Keratinocyte (primary cell): ENCODE data around the gene ZNF488. TPM values are rescaled to one million over a fixed set of nuclear protein-coding genes. Genes with fewer than 3 reads are reported as not detected.

ENCODE experiments used
- DNase-seq: peaks from one replicate; pipeline ENCODE4 v3.0.0-alpha.2; 2011; ENCODE audit warnings: low read depth, missing footprints, low spot score
- FAIRE-seq: peaks from 2 replicates; lab custom pipeline; 2011; peaks lifted over from hg19 to GRCh38; lab: Jason Lieb, UNC
- H2AFZ ChIP-seq: 2 replicates; pipeline ENCODE4 v1.6.0; 2012; ENCODE audit warnings: low read length, control low read depth, inconsistent platforms; ENCODE audit not compliant: control insufficient read depth
- H3K27ac ChIP-seq: 2 replicates; pipeline ENCODE4 v1.5.1; 2011; ENCODE audit warnings: low read length; ENCODE audit not compliant: control insufficient read depth, insufficient read depth
- H3K27me3 ChIP-seq: 3 replicates; pipeline ENCODE4 v1.6.0; 2011; ENCODE audit warnings: low read length; ENCODE audit not compliant: control insufficient read depth, insufficient read depth; ENCODE audit errors: extremely low read depth
- H3K36me3 ChIP-seq, 2 experiments: 2 replicates in 1 of 2; 3 replicates in 1 of 2; pipeline ENCODE4 v1.5.1; 2011; ENCODE audit warnings: low read length in 2 of 2, mild to moderate bottlenecking in 1 of 2; ENCODE audit not compliant: control insufficient read depth in 2 of 2, insufficient read depth in 2 of 2; ENCODE audit errors: extremely low read depth in 1 of 2
- H3K4me1 ChIP-seq: 3 replicates; pipeline ENCODE4 v1.5.1; 2011; ENCODE audit warnings: low read length; ENCODE audit not compliant: control insufficient read depth, insufficient read depth; ENCODE audit errors: extremely low read depth
- H3K4me2 ChIP-seq: 3 replicates; pipeline ENCODE4 v1.6.0; 2011; ENCODE audit warnings: low read depth, low read length; ENCODE audit not compliant: control insufficient read depth, insufficient read depth; ENCODE audit errors: extremely low read depth
- H3K4me3 ChIP-seq, 3 experiments: fragments of 200-600 bp in 1 of 3; sonication (generic) in 1 of 3; 2 replicates in 2 of 3; 3 replicates in 1 of 3; pipeline ENCODE4 v1.5.1; 2011 to 2016; ENCODE audit warnings: low read length in 3 of 3, mild to moderate bottlenecking in 3 of 3, control low read depth in 2 of 3, inconsistent platforms in 1 of 3, low read depth in 1 of 3, mixed read lengths in 1 of 3, mixed run types in 1 of 3, moderate library complexity in 1 of 3; ENCODE audit not compliant: control insufficient read depth in 2 of 3, insufficient read depth in 2 of 3; ENCODE audit errors: extremely low read depth in 1 of 3
- H3K79me2 ChIP-seq: 2 replicates; pipeline ENCODE4 v1.6.0; 2012; ENCODE audit warnings: low read length; ENCODE audit not compliant: control insufficient read depth, insufficient read depth
- H3K9ac ChIP-seq: 3 replicates; pipeline ENCODE4 v1.6.0; 2011; ENCODE audit warnings: low read length; ENCODE audit not compliant: control insufficient read depth, insufficient read depth; ENCODE audit errors: extremely low read depth
- H3K9me1 ChIP-seq: 3 replicates; pipeline ENCODE4 v1.6.0; 2011; ENCODE audit warnings: low read length; ENCODE audit not compliant: control insufficient read depth, insufficient read depth; ENCODE audit errors: extremely low read depth
- H3K9me3 ChIP-seq: 2 replicates; pipeline ENCODE4 v1.5.1; 2012; ENCODE audit warnings: low read depth, low read length; ENCODE audit not compliant: control insufficient read depth
- H4K20me1 ChIP-seq: 3 replicates; pipeline ENCODE4 v1.6.0; 2011; ENCODE audit warnings: low read length; ENCODE audit not compliant: control insufficient read depth, insufficient read depth; ENCODE audit errors: extremely low read depth
- CTCF ChIP-seq, 3 experiments: IDR thresholded peaks in 1 of 3; conservative IDR thresholded peaks in 1 of 3; optimal IDR thresholded peaks in 1 of 3; 2 replicates in 2 of 3; 3 replicates in 1 of 3; pipeline versions ENCODE3 to v1.5.1; 2011; ENCODE audit warnings: low read length in 3 of 3, mild to moderate bottlenecking in 3 of 3, moderate library complexity in 2 of 3, control low read depth in 1 of 3, inconsistent platforms in 1 of 3; ENCODE audit not compliant: insufficient read depth in 2 of 3; ENCODE audit errors: extremely low read depth in 1 of 3
- EZH2 ChIP-seq: IDR thresholded peaks from one replicate; pipeline ENCODE4 v1.6.1; 2012; ENCODE audit warnings: inconsistent platforms, mild to moderate bottlenecking, low read length, moderate library complexity
- dilution Hi-C: fragments of 300-500 bp; cut with MboI; formaldehyde crosslinking; loops from one replicate; pipeline ENCODE4 v1.7.0; 2020; ENCODE audit warnings: low sequenced_read_pairs; ENCODE audit not compliant: extremely low pct_ligation_motif_present
- polyA plus RNA-seq, 5 experiments: library from polyadenylated mRNA; depleted of rRNA in 3 of 5; stranded (reverse) in 3 of 5; stranded (forward) in 1 of 5; unstranded in 1 of 5; fragments of >200 nt; gene quantifications; 1 replicate in 1 of 5; 2 replicates in 3 of 5; 3 replicates in 1 of 5; pipeline versions ENCODE4 v1.2.1 to v1.2.3, GENCODE V29; 2011 to 2012; ENCODE audit warnings: missing spikeins in 2 of 5, low read depth in 1 of 5, low replicate concordance in 1 of 5

Gene ZNF488
- polyA plus RNA-seq, 1 donor (not counting 4 experiments of a cell fraction or from before 2014, with no cell fraction given): 1.2 TPM

- Histone ChIP-seq H3K27me3 (no peaks in the 10 kb centered on the region), H3K79me2 (no peaks in the 10 kb centered on the region), H3K27ac (no peak overlapping the region), H3K4me2 (no peak overlapping the region), H2AFZ (no peak overlapping the region), H3K36me3 (no peaks in the 10 kb centered on the region), H3K9ac (no peak overlapping the region), H3K4me3 (no peak overlapping the region), H3K9me3 (no peaks in the 10 kb centered on the region), H3K4me1 (peaks cover 13% of the 10 kb centered on the region), H4K20me1 (no peaks in the 10 kb centered on the region), H3K9me1 (no peaks in the 10 kb centered on the region)
- dilution Hi-C loops: no loop called here
- no peak for FAIRE-seq
- DNase-seq: no peak
- TF ChIP-seq EZH2 (no peak), CTCF (optimal IDR thresholded peaks at IDR 0.05 in 1 of 3, IDR thresholded peaks at IDR 0.05 in 1 of 3, conservative IDR thresholded peaks at IDR 0.05 in 1 of 3; ENCODE audit: extremely low read depth in 1 of 3, insufficient read depth in 2 of 3, low read length in 3 of 3) (no peak)
Observed at GRCh38 chr10:47359626-47360418, 24.3 kb downstream of the ZNF488 start.

DNA sequence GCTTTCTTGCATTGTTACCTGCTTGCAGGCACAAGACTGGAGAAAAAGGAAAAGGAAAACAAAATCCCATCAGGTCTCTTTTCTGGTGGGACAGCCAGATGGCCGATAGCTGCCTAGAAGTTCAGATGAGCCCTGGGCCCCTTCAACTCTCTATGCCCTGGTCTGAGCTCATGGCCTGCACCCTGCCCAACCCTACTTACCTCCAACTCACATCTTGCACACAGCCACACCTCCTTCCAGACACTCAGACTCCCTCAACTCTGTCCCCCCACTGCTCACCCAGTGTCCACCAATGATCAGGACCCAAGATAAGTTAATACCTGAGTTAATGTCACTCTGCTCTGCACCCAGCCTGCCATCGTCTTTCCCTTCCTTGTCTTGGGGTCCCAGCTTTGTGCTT is 25.0 kb downstream of the ZNF488 start:
- Histone ChIP-seq H3K9me1 (no peaks in the 10 kb centered on the region), H3K4me3 (no peak overlapping the region), H3K79me2 (no peaks in the 10 kb centered on the region), H4K20me1 (no peaks in the 10 kb centered on the region), H3K4me2 (no peak overlapping the region), H3K9ac (no peak overlapping the region), H3K36me3 (no peaks in the 10 kb centered on the region), H3K9me3 (no peaks in the 10 kb centered on the region), H3K27me3 (no peaks in the 10 kb centered on the region), H2AFZ (no peak overlapping the region), H3K4me1 (peaks cover 13% of the 10 kb centered on the region), H3K27ac (no peak overlapping the region)
- TF ChIP-seq CTCF (optimal IDR thresholded peaks at IDR 0.05 in 1 of 3, IDR thresholded peaks at IDR 0.05 in 1 of 3, conservative IDR thresholded peaks at IDR 0.05 in 1 of 3; ENCODE audit: extremely low read depth in 1 of 3, insufficient read depth in 2 of 3, low read length in 3 of 3): no peak
- no peak for TF ChIP-seq EZH2
- DNase-seq: no peak
- dilution Hi-C loops: no loop called here
- FAIRE-seq: no peak
